Adipocyte (in vitro differentiated cells): ENCODE data around the gene EIF3B.
"Not testable (repeated sequence)": the region's sequence is repeated elsewhere in the genome, so short reads cannot be mapped to it uniquely, and the experiment has no call there.

ENCODE experiments used
- DNase-seq: peaks from one replicate; pipeline ENCODE4 v3.0.0-alpha.2; 2015; ENCODE audit warnings: low read depth
- H3K27me3 ChIP-seq: replicated peaks from 2 replicates; pipeline ENCODE4 v1.7.0; 2013; ENCODE audit warnings: mild to moderate bottlenecking, low read length, moderate library complexity; ENCODE audit not compliant: control insufficient read depth, insufficient read depth
- H3K36me3 ChIP-seq: 2 replicates; pipeline ENCODE4 v1.7.0; 2013; ENCODE audit warnings: low read length, mild to moderate bottlenecking, moderate library complexity; ENCODE audit not compliant: control insufficient read depth, insufficient read depth, severe bottlenecking
- H3K4me1 ChIP-seq: 2 replicates; pipeline ENCODE4 v1.7.0; 2013; ENCODE audit warnings: mild to moderate bottlenecking, low read length, moderate library complexity; ENCODE audit not compliant: control insufficient read depth, insufficient read depth
- H3K4me3 ChIP-seq: 2 replicates; pipeline ENCODE4 v1.7.0; 2013; ENCODE audit warnings: mild to moderate bottlenecking, low read length, moderate library complexity
- H3K9ac ChIP-seq: 2 replicates; pipeline ENCODE4 v1.7.0; 2013; ENCODE audit warnings: mild to moderate bottlenecking, low read length, moderate library complexity
- H3K9me3 ChIP-seq: 2 replicates; pipeline ENCODE4 v1.7.0; 2013; ENCODE audit warnings: mild to moderate bottlenecking, low read length, moderate library complexity; ENCODE audit not compliant: control insufficient read depth

Gene EIF3B

DNA sequence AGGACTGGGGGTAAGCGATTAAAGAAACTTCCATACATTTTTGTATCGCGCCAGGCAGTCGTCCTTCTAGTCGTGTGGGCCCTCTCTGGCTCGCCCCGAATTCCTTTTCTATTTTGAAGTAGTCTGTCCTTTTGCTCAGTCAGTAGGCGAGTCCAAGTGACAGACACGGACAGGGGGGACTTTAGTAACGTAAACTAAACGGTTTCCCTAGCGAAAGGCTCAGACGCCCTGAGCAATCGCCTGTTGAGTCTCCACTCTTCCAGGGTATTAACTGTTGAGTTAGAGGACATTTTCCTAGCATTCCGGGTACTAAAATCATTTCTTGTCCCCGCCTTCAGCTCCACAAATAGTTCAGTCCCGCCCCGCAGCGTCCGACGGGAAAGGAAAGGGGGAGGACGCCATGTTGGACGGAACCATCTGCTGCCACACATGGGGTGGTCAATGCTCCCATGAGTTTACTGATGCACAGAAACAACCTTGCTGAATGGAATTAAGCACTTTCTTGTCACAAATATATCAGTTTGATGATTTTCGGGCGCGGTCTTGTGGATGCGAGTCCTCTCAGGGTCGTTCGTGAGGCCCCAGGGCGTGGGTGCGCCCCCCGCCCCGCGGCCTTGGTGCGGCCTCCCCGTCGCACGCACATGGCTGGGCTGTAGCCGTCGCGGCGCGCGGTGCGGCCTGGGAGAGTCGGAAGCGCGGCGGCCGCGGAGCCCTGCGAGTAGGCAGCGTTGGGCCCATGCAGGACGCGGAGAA, at the start of gene EIF3B:
TSS of gene EIF3B (plus strand) at position 642 of the 753 bp plus-strand sequence. CDS start at position 737, 95 bp downstream.
- Histone ChIP-seq H3K36me3 (no peaks in the 10 kb centered on the region), H3K27me3 (no peaks in the 10 kb centered on the region), H3K4me3 (peak within 1 kb of the TSS; percentile 97), H3K4me1 (peaks cover 28% of the 10 kb centered on the region), H3K9me3 (no peaks in the 10 kb centered on the region), H3K9ac (peak within 1 kb of the TSS; percentile 100)
- peak; percentile 97 for DNase-seq

GRCh38 chr7:2305258-2305657, 49.4 kb upstream of the EIF3B start:
- H3K4me3 ChIP-seq, DNase-seq, H3K9ac ChIP-seq, H3K27me3 ChIP-seq, H3K36me3 ChIP-seq, H3K9me3 ChIP-seq: not testable (repeated sequence)
- H3K4me1 ChIP-seq, result peaks cover 18% of the 10 kb centered on the region

DNA sequence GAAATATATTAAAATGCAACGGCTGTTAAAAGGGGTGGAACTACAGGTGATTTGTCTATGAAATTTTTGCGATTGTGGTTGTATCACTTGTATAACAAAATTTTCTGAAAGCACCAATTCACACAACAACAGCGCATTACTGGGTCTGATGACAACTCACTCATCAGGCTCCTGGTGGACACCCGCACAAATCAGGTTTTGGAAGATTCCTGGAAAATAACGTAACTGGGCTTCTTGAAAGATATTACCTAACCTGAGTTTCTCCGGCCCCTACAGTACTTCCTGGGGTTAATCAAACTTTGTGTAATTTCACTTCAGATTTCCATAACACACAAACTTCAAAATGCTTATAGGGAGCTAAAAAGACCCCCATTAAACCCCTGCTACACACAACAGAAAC, 47.9 kb upstream of the EIF3B start:
- no peaks in the 10 kb centered on the region for H3K27me3 ChIP-seq
- no peak overlapping the region for H3K4me3 ChIP-seq
- no peaks in the 10 kb centered on the region for H3K36me3 ChIP-seq
- H3K4me1 ChIP-seq, result peaks cover 14% of the 10 kb centered on the region
- no peak overlapping the region for H3K9ac ChIP-seq
- no peak for DNase-seq
- no peaks in the 10 kb centered on the region for H3K9me3 ChIP-seq

- H3K4me3 ChIP-seq, result no peak overlapping the region
- no peak for DNase-seq
- H3K4me1 ChIP-seq, result peaks cover 14% of the 10 kb centered on the region
- no peaks in the 10 kb centered on the region for H3K27me3 ChIP-seq
- H3K9ac ChIP-seq, result no peak overlapping the region
- no peaks in the 10 kb centered on the region for H3K9me3 ChIP-seq
- no peaks in the 10 kb centered on the region for H3K36me3 ChIP-seq
Observed at GRCh38 chr7:2307690-2308107, 46.9 kb upstream of the EIF3B start.

GRCh38 chr7:2309889-2310331, 44.7 kb upstream of the EIF3B start:
- H3K9ac ChIP-seq, result no peak overlapping the region
- H3K9me3 ChIP-seq, result no peaks in the 10 kb centered on the region
- no peaks in the 10 kb centered on the region for H3K36me3 ChIP-seq
- peak; percentile 65 for DNase-seq
- H3K27me3 ChIP-seq, result no peaks in the 10 kb centered on the region
- no peak overlapping the region for H3K4me3 ChIP-seq
- peaks cover 14% of the 10 kb centered on the region for H3K4me1 ChIP-seq

GRCh38 chr7:2312267-2312929, 42.2 kb upstream of the EIF3B start:
- no peaks in the 10 kb centered on the region for H3K36me3 ChIP-seq
- no peak for DNase-seq
- no peak overlapping the region for H3K9ac ChIP-seq
- peaks cover 17% of the 10 kb centered on the region for H3K4me1 ChIP-seq
- H3K27me3 ChIP-seq, result no peaks in the 10 kb centered on the region
- no peaks in the 10 kb centered on the region for H3K9me3 ChIP-seq
- H3K4me3 ChIP-seq, result no peak overlapping the region

- H3K4me1 ChIP-seq, result peaks cover 17% of the 10 kb centered on the region
- H3K36me3 ChIP-seq, result no peaks in the 10 kb centered on the region
- H3K9me3 ChIP-seq, result no peaks in the 10 kb centered on the region
- peak overlapping the region; percentile 91 for H3K9ac ChIP-seq
- peak overlapping the region; percentile 94 for H3K4me3 ChIP-seq
- DNase-seq, result peak; percentile 51
- H3K27me3 ChIP-seq, result no peaks in the 10 kb centered on the region
Observed at GRCh38 chr7:2313450-2314208, 41.0 kb upstream of the EIF3B start.

DNA sequence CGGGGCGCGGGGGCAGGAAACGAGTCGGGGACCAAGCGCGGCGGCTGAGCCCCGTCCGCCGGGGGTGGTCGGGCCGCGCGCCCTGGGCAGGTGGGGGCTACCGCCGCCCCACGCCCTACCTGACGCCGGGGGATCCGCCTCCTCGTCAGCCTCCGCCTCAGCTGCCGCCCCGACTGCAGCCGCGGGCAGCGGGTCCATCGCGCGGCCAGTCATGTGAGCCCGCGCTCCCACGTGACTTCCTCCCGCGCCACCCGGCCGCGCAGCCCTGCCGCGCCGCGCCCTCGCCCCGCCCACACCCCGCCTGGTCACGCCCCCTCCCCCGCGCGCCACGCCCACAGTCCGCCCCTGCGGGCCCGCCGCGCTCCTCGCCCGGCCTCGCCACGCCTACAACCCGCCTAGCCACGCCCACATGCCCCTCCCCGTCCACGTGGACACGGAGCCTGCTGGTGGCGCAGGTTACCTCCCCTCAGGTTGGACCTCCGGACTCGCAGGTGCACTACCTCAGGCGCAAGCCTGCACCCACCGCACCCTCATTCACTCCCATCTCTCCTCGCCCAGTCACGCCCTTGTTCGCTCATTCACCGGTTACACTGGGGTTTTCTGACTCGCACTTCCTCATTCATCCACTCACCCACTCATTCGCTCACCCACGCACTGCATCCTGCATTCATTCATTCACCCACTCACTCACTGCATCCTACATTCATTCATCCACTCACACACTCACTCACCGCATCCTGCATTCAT, 40.2 kb upstream of the EIF3B start, which contains the start of gene SNX8:
TSS of gene SNX8 (minus strand) at position 233 of the 747 bp plus-strand sequence. CDS start at position 213, 20 bp downstream.
- Histone ChIP-seq H3K4me3 (peak within 1 kb of the TSS; percentile 94), H3K27me3 (no peaks in the 10 kb centered on the region), H3K4me1 (peaks cover 17% of the 10 kb centered on the region), H3K36me3 (no peaks in the 10 kb centered on the region), H3K9me3 (no peaks in the 10 kb centered on the region), H3K9ac (peak within 1 kb of the TSS; percentile 91)
- DNase-seq, result peak; percentile 94

GRCh38 chr7:2314956-2315530, 39.6 kb upstream of the EIF3B start:
- not testable (repeated sequence) for H3K9ac ChIP-seq, DNase-seq

GRCh38 chr7:2315787-2316186, 38.8 kb upstream of the EIF3B start:
- DNase-seq, result no peak
- Histone ChIP-seq H3K9ac (no peak overlapping the region), H3K9me3 (no peaks in the 10 kb centered on the region)

More at GRCh38 chr7:2314956-2315530, 39.6 kb upstream of the EIF3B start:
- not testable (repeated sequence) for H3K27me3 ChIP-seq, H3K36me3 ChIP-seq, H3K9me3 ChIP-seq
- H3K4me3 ChIP-seq, result peak overlapping the region; percentile 94
- peaks cover 12% of the 10 kb centered on the region for H3K4me1 ChIP-seq

More at GRCh38 chr7:2315787-2316186, 38.8 kb upstream of the EIF3B start:
- Histone ChIP-seq H3K36me3 (no peaks in the 10 kb centered on the region), H3K27me3 (no peaks in the 10 kb centered on the region), H3K4me3 (no peak overlapping the region), H3K4me1 (peaks cover 9% of the 10 kb centered on the region)
